HL-60 (cell line): ENCODE data around the gene HIGD1A.

Source experiments
- CTCF ChIP-seq: IDR thresholded peaks from one replicate; pipeline ENCODE4 v1.5.1; 2011; ENCODE audit warnings: low read length, control low read depth, inconsistent platforms; ENCODE audit not compliant: insufficient read depth
- TF ChIP-seq, protein P1 (sequence below): IDR thresholded peaks from 2 replicates; pipeline ENCODE4 v1.6.1; 2012; ENCODE audit warnings: low read depth; ENCODE audit not compliant: insufficient replicate concordance

DNA sequence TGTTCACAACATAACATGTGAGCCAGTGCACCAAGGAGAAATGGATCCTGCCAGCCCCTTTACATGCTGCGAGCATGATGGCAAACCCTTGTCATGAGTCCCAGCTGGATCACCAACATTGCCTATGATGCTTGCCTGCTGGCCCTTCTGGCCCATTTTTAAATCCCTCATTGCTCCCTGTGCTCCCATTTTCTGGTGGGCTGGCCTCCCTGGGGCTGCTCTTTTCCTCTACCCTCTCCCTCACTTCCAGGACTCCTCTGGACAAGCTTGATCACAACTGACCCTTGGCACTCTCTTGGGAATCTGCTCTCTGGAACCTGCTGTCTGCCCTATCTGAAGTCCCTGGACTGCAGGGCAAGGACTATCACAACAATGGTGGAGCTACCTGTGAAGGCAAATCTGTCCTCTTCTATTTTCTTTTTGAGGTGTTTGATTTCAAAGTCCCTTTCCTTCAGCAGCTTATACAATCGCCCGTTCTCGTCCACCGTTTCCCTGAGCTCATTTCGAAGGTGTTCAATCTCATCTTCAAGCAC, 47.5 kb downstream of the HIGD1A start:
- no peak for TF ChIP-seq CTCF
- TF ChIP-seq, protein P1, sequence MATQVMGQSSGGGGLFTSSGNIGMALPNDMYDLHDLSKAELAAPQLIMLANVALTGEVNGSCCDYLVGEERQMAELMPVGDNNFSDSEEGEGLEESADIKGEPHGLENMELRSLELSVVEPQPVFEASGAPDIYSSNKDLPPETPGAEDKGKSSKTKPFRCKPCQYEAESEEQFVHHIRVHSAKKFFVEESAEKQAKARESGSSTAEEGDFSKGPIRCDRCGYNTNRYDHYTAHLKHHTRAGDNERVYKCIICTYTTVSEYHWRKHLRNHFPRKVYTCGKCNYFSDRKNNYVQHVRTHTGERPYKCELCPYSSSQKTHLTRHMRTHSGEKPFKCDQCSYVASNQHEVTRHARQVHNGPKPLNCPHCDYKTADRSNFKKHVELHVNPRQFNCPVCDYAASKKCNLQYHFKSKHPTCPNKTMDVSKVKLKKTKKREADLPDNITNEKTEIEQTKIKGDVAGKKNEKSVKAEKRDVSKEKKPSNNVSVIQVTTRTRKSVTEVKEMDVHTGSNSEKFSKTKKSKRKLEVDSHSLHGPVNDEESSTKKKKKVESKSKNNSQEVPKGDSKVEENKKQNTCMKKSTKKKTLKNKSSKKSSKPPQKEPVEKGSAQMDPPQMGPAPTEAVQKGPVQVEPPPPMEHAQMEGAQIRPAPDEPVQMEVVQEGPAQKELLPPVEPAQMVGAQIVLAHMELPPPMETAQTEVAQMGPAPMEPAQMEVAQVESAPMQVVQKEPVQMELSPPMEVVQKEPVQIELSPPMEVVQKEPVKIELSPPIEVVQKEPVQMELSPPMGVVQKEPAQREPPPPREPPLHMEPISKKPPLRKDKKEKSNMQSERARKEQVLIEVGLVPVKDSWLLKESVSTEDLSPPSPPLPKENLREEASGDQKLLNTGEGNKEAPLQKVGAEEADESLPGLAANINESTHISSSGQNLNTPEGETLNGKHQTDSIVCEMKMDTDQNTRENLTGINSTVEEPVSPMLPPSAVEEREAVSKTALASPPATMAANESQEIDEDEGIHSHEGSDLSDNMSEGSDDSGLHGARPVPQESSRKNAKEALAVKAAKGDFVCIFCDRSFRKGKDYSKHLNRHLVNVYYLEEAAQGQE = no peak
